Stimulated activated CD8-positive, alpha-beta memory T cell treated with anti-CD3 and anti-CD28 coated beads, Interleukin-7, amount 100 ng/mL, for 24 hours (primary cell): Measurements from ENCODE around the gene FREM1.

Source experiments
- DNase-seq: peaks from one replicate; pipeline ENCODE4 v3.0.0-alpha.2; 2020; ENCODE audit warnings: low read depth

FREM1 gene

DNA sequence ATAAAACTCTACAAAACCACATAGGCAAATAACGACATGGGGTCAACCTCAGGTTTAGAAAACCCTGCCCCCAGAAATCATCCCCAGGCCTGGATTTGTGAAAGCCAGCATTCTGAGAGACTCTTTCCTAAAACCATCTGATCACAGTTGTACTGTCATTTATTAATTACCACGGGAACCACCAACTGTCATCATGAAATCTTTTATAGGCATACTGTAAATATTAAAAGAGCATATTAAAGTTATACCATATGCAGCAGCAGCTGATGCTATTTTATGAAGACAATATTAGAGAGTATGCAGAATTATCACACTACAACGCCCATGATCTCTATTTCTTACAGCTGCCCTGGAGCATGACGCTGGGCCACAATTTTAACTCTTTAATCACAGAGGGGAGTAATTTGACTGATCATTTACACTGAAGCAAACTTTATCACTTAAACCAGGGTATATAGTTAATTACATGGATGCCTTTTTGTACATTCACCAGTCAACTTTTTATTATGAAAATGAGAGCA, 208.0 kb downstream of the FREM1 start:
- DNase-seq = no peak

DNA sequence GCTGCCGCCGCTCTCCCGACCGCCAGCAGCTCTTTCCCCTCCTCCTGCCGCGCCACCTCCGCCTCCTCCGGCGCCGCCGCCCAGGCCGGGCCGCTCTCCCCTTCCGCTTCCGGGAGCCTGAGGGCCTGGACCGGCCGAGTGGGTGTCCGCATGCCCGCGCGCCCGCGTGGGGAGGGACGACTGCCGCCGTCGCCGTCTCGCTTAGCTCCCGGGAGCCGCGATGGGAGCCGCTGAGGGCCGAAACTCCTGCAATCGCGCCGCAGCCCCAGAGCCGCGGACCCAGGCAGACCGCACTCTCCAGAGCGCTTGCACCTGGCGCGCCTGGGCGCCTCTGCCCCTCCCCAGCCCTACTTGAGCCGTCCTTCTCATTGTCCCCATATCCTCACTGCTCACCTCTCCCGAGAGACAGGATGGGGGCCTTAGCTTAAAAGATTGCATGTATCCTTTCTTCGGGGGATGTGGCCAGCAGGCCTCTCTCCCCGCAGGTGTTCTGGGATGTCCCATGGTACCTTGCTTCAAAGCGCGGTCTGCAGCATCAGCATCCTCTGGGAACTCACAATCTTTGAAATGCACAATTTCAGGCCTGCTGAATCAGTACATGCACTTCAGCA, 216.9 kb downstream of the FREM1 start, which contains the start of gene ZDHHC21:
TSS of gene ZDHHC21 (minus strand) at position 182 of the 611 bp plus-strand sequence. CDS start 19,092 bp downstream, outside the sequence.
- peak; percentile 28 for DNase-seq

DNA sequence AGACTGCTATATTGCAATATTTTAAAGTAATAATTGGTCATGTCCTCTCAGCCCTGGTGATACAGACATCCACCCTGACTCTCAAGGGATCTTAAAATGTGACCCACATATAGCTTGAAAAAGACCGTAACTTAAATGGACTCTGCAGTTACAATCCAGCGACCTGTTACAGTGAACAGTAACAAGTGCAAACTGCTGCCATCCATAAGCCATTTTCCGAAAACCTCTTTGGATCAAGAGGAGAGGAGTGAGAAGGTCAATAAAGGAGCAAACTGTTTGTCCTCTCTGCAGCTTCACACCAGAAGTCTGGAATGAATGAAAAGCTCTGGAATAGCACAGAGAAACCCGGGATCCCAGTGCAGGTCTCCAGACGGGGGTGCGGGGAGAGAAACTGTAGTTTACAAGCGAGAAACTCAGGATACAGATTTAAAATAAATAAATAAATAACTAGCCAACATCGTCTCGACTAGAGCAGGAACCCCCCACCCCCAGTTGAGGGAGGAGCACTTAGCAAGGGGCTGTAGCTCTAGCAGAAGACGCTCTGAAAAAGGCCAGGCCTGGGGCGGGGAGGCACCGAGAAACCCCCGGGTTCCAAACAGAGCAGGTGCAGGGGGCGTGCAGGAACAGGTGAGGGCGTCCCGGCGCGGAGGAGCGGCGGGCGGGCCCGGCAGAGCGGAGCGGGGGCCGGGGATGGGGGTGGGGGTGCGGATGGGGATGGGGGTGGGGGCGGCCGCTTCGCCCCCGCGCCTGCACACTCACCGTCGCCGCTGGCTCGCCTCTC, 217.6 kb downstream of the FREM1 start:
- DNase-seq = peak; percentile 2

DNA sequence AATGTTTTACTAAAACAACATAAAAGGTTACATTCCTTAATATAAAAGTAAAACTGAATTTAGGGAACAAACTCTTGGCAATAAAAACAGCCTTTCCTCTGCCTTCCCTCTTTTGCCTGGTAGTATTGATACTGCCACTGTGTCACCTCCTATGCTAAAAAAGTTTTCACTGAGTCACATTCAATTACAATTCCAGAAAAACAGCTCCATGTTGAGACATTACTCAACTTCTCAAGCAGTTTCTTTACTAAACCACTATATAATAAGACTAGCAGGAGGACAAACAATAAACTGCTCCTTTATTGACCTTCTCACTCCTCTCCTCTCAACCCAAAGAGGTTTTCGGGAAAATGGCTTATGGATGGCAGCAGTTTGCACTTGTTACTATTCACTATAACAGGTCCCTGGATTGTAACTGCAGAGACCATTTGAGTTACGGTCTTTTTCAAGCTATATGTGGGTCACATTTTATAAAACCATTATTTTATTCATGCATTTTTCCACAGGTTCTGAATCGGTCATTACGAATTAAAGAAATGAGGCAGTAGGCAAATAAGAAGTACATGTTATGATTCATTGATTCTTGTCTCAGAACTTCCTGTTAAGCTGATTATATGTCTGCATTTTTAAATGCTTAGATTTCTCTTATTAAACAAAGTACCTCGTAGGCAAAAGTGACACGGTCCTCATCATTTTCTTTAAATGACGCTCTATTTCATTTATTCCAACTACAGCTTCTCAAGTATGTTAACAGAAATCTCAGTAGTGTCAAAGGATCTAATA, 219.1 kb downstream of the FREM1 start:
- no peak for DNase-seq

DNA sequence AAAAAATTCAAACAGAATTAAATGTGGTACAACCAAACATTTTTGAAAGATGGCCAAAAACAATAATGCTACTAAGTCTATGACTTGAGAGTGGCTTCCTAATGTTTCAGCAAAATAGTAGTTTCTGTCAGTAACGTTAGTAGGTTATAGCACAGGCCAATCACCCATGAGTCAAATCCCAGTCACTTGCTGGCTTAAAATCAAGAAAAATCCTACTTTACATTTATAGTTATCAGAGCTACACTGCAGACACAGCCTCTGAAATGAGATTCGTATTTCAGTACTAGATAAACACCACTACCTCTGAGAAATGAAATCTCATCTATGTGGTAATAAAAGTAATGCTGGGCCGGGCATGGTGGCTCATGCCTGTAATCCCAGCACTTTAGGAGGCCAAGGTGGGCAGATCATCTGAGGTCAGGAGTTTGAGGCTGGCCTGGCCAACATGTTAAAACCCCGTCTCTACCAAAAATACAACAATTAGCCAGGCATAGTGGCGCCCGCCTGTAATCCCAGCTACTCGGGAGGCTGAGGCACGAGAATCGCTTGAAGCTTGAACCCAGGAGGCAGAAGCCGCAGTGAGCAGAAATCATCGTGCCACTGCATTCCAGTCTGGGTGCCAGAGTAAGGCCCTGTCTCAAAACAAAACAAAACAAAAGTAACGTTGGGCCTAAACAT, 223.0 kb downstream of the FREM1 start:
- no peak for DNase-seq

DNA sequence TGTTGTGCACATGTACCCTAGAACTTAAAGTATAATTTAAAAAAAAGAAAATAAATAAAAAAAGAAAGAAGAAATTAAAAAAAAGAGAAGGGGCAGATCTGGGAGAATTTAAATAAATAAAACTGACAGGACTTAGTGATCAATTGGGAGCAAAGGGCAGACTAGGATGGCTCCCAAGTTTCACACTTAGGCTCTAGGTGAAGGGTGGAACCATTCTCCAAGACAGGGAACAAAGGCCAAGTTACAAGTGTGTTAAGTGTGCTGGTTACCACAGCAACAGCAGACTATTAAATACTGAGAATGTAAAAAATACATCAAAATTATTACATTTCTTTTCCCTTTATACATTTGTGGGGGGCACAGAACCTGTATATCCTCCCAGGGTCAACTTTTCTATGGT, 224.1 kb downstream of the FREM1 start:
- DNase-seq = no peak
